Epithelial cell of esophagus (primary cell): ENCODE data around the gene AKAP12.
"Not testable (repeated sequence)": the region's sequence is repeated elsewhere in the genome, so short reads cannot be mapped to it uniquely, and the experiment has no call there.

ENCODE experiments used
- DNase-seq: peaks from one replicate; pipeline ENCODE4 v3.0.0; 2010; ENCODE audit warnings: low read depth
- H3K4me3 ChIP-seq: 2 replicates; pipeline ENCODE4 v1.5.1; 2011; ENCODE audit warnings: mild to moderate bottlenecking, low read length, control low read depth
- TF ChIP-seq, protein P1 (sequence below): IDR thresholded peaks from 2 replicates; pipeline ENCODE4 v1.5.1; 2011; ENCODE audit warnings: low read depth, mild to moderate bottlenecking, low read length, control low read depth, inconsistent platforms; ENCODE audit not compliant: insufficient read depth; ENCODE audit errors: missing control alignments

AKAP12 gene

DNA sequence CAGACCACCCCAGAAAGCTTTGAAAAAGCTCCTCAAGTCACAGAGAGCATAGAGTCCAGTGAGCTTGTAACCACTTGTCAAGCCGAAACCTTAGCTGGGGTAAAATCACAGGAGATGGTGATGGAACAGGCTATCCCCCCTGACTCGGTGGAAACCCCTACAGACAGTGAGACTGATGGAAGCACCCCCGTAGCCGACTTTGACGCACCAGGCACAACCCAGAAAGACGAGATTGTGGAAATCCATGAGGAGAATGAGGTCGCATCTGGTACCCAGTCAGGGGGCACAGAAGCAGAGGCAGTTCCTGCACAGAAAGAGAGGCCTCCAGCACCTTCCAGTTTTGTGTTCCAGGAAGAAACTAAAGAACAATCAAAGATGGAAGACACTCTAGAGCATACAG lies 112.0 kb downstream of the AKAP12 start:
- TF ChIP-seq, protein P1, sequence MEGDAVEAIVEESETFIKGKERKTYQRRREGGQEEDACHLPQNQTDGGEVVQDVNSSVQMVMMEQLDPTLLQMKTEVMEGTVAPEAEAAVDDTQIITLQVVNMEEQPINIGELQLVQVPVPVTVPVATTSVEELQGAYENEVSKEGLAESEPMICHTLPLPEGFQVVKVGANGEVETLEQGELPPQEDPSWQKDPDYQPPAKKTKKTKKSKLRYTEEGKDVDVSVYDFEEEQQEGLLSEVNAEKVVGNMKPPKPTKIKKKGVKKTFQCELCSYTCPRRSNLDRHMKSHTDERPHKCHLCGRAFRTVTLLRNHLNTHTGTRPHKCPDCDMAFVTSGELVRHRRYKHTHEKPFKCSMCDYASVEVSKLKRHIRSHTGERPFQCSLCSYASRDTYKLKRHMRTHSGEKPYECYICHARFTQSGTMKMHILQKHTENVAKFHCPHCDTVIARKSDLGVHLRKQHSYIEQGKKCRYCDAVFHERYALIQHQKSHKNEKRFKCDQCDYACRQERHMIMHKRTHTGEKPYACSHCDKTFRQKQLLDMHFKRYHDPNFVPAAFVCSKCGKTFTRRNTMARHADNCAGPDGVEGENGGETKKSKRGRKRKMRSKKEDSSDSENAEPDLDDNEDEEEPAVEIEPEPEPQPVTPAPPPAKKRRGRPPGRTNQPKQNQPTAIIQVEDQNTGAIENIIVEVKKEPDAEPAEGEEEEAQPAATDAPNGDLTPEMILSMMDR = no peak
- no peak overlapping the region for H3K4me3 ChIP-seq
- no peak for DNase-seq

GRCh38 chr6:151352410-151353396 lies 112.9 kb downstream of the AKAP12 start:
- DNase-seq = no peak
- TF ChIP-seq, protein P1 = no peak
- no peak overlapping the region for H3K4me3 ChIP-seq

DNA sequence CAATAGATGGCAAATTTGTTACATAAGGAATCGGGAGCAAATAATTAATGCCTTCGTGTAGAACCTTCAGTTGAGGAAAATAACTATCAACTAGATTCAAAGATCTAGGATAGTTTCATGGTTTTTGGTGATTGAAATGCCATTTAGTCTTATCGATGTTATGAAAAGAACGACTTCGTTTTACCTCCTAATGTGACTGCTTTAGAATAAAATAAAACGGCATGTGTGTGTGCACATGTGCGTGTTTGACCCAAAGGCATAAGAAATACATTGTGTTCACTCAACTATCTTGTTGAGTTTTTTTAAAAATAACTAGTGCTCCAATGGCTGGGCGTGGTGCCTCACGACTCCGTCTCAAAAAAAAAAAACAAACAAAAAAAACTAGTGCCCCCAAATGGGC lies 114.0 kb downstream of the AKAP12 start:
- DNase-seq = no peak
- no peak overlapping the region for H3K4me3 ChIP-seq
- TF ChIP-seq, protein P1 = no peak

DNA sequence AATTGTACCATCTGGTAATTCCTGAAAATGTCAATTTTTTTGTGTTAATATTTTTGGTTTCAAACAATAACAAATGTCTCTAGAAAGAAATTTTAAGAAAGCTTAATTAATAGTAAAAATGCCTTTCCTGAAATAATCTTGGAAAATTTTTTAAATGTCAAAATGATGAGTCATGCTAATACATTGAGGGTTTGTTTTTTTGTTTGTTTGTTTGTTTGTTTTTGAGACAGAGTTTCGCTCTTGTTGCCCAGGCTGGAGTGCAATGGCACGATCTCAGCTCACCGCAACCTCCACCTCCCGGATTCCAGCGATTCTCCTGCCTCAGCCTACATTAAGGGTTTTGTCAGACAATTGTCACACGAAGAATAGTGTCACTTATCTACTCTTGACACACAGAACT lies 117.2 kb downstream of the AKAP12 start:
- not testable (repeated sequence) for H3K4me3 ChIP-seq, DNase-seq

GRCh38 chr6:151357758-151358436 lies 118.1 kb downstream of the AKAP12 start:
- TF ChIP-seq, protein P1 = no peak
- DNase-seq = no peak

GRCh38 chr6:151358475-151358874 lies 118.7 kb downstream of the AKAP12 start:
- DNase-seq = no peak
- no peak overlapping the region for H3K4me3 ChIP-seq
- TF ChIP-seq, protein P1 = no peak

More at GRCh38 chr6:151357758-151358436, 118.1 kb downstream of the AKAP12 start:
- no peak overlapping the region for H3K4me3 ChIP-seq

DNA sequence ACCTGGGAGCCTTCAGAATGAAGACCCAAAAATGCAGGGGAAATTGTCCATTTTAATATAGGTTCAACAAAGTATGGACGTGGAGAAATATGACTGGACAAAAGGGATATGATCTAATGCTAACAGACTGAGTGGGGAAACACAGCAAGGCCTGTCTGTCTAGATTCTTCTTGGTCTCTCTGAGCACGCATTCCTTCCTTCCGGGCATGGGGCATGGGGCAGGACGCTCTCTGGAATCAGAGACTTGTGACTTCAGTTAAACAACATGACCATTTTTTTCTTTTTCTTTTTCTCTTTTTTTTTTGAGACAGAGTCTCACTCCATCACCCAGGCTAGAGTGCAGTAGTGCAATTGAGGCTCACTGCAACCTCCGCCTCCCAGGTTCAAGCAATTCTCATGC lies 119.7 kb downstream of the AKAP12 start:
- TF ChIP-seq, protein P1 = no peak
- H3K4me3 ChIP-seq = no peak overlapping the region
- DNase-seq = no peak
